ENCODE data around the gene GAD1.

GAD1 gene

DNA sequence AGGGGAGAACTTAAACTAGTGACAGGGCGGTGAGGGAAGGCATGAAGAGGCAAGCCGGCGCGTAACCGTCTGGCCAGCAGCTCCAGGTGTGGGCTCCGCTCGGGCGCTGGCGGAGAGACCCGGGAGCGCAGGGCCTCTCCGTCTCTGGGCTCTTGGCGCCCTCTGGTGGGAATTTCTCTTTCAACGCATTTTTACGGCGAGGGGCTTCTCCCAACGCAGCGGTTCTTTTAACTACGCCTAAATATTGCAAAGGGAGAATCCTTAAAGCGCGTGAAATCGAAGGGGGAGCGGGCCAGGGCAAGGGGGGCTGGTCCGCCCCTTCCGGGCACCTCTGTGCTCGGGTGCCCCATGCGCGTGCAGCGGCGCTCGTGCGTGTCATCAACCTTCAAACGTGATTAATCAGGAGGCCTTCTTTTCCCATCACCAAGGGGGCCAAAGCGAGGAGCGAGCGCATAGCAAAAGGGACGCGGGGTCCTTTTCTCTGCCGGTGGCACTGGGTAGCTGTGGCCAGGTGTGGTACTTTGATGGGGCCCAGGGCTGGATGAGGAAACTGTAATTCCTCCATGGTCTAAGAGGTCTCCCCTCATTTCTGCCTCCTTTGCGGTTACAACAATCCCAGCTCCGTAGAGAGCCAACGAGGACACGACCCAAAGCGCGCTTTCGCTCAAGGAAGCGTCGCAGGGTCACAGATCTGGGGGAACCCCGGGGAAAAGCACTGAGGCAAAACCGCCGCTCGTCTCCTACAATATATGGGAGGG lies 762 bp upstream of the GAD1 start:
- in situ Hi-C loops (cut with MboI; ENCODE audit: low pct_unique_long_range_greater_than_20kb, low sequenced_read_pairs) = loop anchor here (25.0 kb wide), 2 partner anchors 404 to 579 kb away; no protein-coding TSS in a partner anchor
- peak; percentile 76 for DNase-seq

GRCh38 chr2:170817093-170818035 lies 677 bp downstream of the GAD1 start:
- in situ Hi-C loops (cut with MboI; ENCODE audit: low pct_unique_long_range_greater_than_20kb, low sequenced_read_pairs) = loop anchor here (25.0 kb wide), 2 partner anchors 405 to 580 kb away; no protein-coding TSS in a partner anchor

GRCh38 chr2:170818036-170818751 lies 1.5 kb downstream of the GAD1 start:
- in situ Hi-C loops (cut with MboI; ENCODE audit: low pct_unique_long_range_greater_than_20kb, low sequenced_read_pairs) = loop anchor here (25.0 kb wide), 2 partner anchors 406 to 581 kb away; no protein-coding TSS in a partner anchor
- DNase-seq = no peak

More at GRCh38 chr2:170817093-170818035, 677 bp downstream of the GAD1 start:
- no peak for DNase-seq

DNA sequence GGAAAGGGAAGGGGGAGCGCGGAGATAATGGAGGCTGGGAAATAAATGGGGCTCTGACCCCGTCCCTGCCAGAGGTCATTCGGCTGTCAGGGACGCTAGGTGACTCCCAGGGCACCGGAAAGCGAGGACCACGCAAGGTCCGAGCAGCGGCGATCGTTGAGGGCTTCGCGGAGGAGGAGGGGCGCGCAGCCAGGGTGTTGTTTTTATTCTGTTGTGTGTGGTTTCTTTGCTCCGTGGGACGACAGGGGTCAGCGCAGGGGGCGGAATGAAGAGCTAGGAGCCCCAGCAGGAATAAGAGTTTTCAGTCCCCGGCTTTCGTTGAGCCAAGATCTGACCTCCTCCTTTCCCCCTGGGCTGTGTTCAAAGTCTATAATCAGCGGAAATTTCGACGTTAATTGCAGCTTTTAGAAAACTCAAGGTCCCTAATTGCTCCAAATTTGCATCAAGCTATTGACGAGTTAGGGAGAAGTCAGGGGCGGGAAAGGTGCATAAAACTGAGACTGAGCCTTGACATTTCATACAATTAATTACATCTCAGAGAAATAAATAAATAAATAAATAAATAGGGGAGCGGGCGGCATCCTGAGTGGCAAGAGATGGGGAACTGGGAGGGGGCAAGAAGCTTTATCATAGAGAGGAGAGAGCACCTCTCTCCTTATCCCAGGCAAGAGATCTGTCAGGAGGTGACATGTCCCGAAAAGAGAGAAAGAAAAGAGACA lies 2.2 kb downstream of the GAD1 start:
- no peak for DNase-seq
- in situ Hi-C loops (cut with MboI; ENCODE audit: low pct_unique_long_range_greater_than_20kb, low sequenced_read_pairs) = loop anchor here (25.0 kb wide), 2 partner anchors 407 to 582 kb away; no protein-coding TSS in a partner anchor

GRCh38 chr2:170819680-170820664 lies 3.3 kb downstream of the GAD1 start:
- no peak for DNase-seq
- in situ Hi-C loops (cut with MboI; ENCODE audit: low pct_unique_long_range_greater_than_20kb, low sequenced_read_pairs) = loop anchor here (25.0 kb wide), 2 partner anchors 408 to 583 kb away; no protein-coding TSS in a partner anchor

DNA sequence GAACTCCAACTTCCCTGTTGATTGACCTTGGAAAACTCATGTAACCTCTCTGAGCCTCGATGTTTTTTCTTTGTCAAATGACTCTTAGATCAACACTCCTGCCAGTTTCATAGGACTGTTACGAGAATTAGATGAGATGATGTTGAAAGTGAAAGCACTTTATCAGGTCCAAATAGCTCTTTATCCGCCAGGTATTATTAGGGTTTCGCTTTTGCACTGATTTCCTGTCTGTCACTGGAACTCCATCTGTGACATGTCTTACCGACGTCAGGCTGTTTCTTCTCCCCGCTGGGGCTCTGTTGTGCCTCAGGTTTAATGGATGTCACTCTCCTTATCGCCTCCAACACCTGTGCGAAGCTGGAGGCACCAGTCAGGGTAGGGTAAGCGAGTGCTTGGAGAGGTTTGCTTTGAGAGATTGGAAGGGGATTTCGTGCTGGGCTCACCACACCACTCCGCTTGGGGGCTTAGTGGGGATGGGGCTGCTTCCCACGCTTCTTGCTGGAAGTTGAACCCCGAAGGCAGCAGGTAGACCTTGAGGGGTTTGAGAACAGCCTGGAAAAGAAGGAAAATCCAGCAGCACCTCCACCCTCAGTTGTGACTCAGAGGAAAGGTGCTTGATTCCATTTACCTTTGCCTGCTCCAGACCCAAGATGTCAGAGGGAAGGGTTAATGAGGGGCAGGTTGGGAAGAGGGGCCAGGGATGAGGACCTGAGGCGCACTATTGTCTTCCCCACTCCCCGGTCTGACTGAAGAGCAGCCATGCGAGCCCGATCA lies 4.3 kb downstream of the GAD1 start:
- in situ Hi-C loops (cut with MboI; ENCODE audit: low pct_unique_long_range_greater_than_20kb, low sequenced_read_pairs) = loop anchor here (25.0 kb wide), 2 partner anchors 409 to 584 kb away; no protein-coding TSS in a partner anchor
- no peak for DNase-seq

DNA sequence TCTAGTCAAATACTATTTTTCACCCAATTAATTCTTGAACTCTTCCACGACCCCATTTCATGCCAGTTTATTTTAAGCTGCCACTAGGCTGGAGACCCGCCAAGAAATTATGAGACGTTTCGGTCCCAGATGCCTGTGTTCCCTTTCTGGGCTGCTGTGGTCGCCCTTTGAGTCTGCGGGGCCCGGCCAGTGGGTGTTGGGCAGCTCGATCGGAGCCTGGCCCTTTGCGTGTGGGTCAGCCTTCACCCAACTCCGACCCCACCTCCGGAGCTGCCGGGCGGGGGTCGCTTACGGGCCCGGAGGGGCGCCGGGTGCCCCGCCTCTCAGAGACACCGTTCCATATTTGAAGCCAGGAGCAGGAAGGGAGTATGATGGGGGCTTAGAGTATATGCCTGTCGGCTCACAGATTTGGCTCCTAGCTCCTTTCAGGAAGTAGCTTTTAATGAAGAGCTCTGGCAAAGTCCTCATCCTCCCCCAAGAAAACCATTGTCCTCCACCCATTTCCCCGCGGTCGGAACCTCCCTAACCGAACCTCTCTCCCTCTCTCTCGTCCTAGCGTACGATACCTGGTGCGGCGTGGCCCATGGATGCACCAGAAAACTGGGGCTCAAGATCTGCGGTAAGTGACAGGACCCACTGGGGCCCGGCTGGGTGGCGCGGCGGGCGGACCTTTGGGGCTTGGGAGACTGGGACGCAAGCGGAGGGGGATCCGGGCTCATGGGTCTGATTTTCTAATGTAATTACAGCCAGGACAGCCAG lies 5.0 kb downstream of the GAD1 start:
- no peak for DNase-seq
- in situ Hi-C loops (cut with MboI; ENCODE audit: low pct_unique_long_range_greater_than_20kb, low sequenced_read_pairs) = loop anchor here (25.0 kb wide), 2 partner anchors 409 to 584 kb away; no protein-coding TSS in a partner anchor

DNA sequence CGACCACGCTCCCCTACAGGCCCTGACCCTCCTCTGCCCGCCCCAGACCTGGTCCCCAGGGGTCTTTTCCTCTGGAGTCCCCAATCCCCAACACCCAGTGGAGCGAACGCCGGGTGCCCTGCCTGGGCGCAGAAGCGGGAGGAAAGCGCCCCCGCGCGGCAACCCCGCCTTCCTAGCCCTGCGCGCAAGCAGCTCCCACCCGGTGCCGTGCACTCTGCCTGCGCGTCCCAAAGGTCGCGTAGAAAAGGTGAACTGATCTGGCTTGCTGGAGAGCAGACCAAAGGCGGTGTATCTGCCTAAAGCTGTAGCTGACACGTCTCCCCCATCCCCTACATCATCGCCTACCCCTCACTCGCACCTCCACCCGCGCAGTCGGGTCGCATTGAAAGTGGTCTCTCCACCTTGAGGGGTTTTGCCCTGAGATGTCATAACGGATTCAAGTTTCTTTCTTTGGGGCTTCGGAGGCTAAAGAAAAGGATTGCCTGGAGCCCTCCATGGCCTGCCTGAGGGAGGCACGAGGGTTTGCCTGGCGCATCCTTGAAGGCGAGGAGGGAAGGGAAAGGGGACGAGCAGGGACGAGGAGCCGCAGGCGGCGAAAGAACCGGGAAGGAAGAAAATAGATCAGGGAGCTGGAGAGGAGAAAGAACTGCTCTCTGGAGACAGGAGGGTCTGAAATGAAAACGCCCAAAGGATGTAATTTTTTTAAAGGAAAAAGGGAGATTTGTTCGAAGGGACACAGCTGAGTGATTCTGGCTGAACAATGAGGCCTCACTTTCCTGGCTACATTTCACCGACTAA lies 5.8 kb downstream of the GAD1 start:
- no peak for DNase-seq
- in situ Hi-C loops (cut with MboI; ENCODE audit: low pct_unique_long_range_greater_than_20kb, low sequenced_read_pairs) = loop anchor here (25.0 kb wide), 2 partner anchors 410 to 585 kb away; no protein-coding TSS in a partner anchor

DNA sequence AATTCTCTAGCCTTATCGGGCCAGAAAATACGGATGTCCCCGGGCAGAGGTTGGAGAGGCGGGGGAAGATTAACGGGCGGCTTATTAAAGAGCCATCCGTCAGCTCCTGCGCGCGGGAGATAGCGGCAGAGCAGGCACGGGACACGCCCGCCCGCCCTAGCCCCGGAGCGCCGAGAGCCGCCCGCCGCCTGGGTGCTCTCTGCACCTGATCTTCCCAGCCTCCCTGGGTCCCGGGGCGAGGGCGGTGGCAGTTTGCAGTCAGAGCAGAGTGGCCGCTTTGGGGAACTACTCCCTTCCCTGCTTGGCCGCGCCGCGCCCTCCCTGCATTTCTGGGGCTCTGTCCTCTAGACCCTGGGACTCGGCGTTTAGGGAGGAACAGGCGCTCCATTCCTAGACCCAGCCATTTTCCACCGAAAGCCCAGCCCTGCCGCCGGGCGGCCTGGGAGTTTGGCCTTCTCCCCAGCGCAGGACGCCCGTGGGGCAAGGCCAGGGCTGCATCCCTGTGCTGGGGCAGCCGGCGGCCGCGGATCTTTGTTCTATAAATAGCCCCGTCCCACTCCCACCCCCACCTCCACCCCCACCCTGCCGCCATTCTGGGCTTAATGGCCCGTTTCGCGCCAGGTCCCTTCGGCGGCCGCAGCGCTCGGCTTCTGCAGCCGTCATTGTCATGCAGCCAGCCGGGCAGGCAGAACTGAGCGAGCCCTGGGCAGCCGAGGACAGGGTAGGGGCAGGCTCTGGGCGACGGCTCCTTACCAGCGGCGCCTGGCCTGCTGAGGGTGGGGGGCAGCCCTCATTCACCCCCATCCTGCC lies 6.6 kb downstream of the GAD1 start:
- DNase-seq = no peak
- in situ Hi-C loops (cut with MboI; ENCODE audit: low pct_unique_long_range_greater_than_20kb, low sequenced_read_pairs) = loop anchor here (25.0 kb wide), 2 partner anchors 411 to 586 kb away; no protein-coding TSS in a partner anchor

DNA sequence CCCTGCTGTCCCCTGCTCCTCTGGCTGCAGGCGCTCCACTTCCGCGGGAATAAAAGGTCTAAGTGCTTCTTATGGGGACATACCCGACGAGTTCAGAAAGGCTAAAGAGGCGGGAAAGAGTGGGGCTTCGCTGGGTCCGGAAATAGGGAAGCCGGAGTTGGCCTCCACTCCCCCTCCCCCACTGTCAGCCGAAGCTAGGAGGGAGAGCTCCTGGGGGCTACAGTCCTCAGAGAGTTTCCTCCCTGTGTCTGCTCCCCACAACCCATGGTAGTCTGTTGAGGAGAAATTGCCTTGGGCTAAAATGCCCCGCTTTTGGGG lies 7.2 kb downstream of the GAD1 start:
- no peak for DNase-seq
- in situ Hi-C loops (cut with MboI; ENCODE audit: low pct_unique_long_range_greater_than_20kb, low sequenced_read_pairs) = loop anchor here (25.0 kb wide), 2 partner anchors 412 to 587 kb away; no protein-coding TSS in a partner anchor

GRCh38 chr2:170824526-170825015 lies 7.9 kb downstream of the GAD1 start:
- no peak for DNase-seq
- in situ Hi-C loops (cut with MboI; ENCODE audit: low pct_unique_long_range_greater_than_20kb, low sequenced_read_pairs) = loop anchor here (25.0 kb wide), 2 partner anchors 412 to 587 kb away; no protein-coding TSS in a partner anchor

DNA sequence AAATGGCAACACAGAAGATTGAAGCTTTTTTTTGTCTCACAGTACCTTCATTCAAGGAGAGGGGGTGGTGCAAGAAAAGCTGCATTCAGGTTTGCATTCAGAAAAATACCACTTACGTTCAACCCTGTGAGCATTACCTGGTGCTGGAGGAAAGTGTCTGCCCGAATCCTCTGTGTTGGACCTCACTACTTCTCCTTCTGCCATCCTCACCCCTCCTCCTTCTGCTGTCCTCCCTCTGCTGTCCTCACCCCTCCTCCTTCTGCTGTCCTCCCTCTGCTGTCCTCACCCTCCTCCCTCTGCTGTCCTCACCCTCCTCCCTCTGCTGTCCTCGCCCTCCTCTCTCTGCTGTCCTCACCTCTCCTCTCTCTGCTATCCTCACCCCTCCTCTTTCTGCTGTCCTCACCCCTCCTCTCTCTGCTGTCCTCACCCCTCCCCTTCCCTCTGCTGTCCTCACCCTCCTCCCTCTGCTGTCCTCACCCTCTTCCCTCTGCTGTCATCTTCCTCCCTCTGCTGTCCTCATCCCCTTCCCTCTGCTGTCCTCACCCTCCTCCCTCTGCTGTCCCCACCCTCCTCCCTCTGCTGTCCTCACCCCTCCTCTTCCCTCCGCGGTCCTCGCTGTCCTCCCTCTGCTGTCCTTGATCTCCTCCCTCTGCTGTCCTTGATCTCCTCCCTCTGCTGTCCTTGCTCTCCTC lies 11.3 kb downstream of the GAD1 start:
- no peak for DNase-seq
- in situ Hi-C loops (cut with MboI; ENCODE audit: low pct_unique_long_range_greater_than_20kb, low sequenced_read_pairs) = no loop called here

DNA sequence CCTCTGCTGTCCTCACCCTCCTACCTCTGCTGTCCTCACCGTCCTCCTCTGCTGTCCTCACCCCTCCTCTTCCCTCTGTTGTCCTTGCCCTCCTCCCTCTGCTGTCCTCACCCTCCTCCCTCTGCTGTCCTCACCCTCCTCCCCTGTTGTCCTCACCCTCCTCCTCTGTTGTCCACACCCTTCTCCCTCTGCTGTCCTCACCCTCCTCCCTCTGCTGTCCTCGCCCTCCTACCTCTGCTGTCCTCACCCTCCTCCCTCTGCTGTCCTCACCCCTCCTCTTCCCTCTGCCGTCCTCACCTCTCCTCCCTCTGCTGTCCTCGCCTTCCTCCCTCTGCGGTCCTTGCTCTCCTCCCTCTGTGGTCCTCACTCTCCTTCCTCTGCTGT lies 11.8 kb downstream of the GAD1 start:
- in situ Hi-C loops (cut with MboI; ENCODE audit: low pct_unique_long_range_greater_than_20kb, low sequenced_read_pairs) = no loop called here
- DNase-seq = no peak

GRCh38 chr2:170829036-170829435 lies 12.3 kb downstream of the GAD1 start:
- no peak for DNase-seq
- in situ Hi-C loops (cut with MboI; ENCODE audit: low pct_unique_long_range_greater_than_20kb, low sequenced_read_pairs) = no loop called here
